T-helper 2 cell treated with Interferon-gamma antibody and Interleukin-4, amounts not matched to agents 5 μg/mL and 100 μg/mL, for 36 hours (primary cell): Measurements from ENCODE around the gene NBPF1.
"Not testable (repeated sequence)": the region's sequence is repeated elsewhere in the genome, so short reads cannot be mapped to it uniquely, and the experiment has no call there.

Experiments used
- DNase-seq: peaks from one replicate; pipeline ENCODE4 v3.0.0; 2021; ENCODE audit warnings: low spot score
- H3K27ac Mint-ChIP-seq: one replicate; pipeline ENCODE4 v1.8.0; 2021; ENCODE audit warnings: mild to moderate bottlenecking, mixed read lengths
- H3K27me3 Mint-ChIP-seq: one replicate; pipeline ENCODE4 v1.8.0; 2021; ENCODE audit warnings: low read depth, mixed read lengths
- H3K36me3 Mint-ChIP-seq: one replicate; pipeline ENCODE4 v1.8.0; 2021; ENCODE audit warnings: low read depth, mixed read lengths
- H3K4me1 Mint-ChIP-seq: one replicate; pipeline ENCODE4 v1.8.0; 2021; ENCODE audit warnings: low read depth, mixed read lengths
- H3K4me3 Mint-ChIP-seq: one replicate; pipeline ENCODE4 v1.8.0; 2022; ENCODE audit warnings: mild to moderate bottlenecking, moderate library complexity, mixed read lengths
- H3K9me3 Mint-ChIP-seq: one replicate; pipeline ENCODE4 v1.8.0; 2021; ENCODE audit warnings: mixed read lengths

Gene NBPF1

DNA sequence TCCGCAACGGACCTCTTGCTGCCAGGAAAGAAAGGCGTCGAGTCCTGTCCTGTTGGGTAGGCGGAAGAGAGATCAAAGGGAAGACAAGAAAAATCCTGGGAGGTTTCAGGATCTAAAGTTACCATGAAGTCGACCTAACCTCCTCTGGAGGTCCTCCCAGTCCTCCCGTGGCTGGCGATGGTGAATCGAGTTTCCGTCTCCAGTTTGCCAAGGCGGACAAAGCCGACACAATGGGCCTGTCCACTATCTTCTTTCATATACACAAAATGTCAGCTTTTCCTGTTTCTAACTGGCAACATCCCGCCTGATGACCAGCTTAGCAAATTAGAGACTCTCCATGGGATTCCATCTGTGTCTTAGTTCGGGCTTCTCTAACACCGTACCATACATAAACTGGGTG, 76.6 kb downstream of the NBPF1 start:
- H3K4me1 Mint-ChIP-seq, H3K4me3 Mint-ChIP-seq, DNase-seq, H3K9me3 Mint-ChIP-seq, H3K27ac Mint-ChIP-seq, H3K36me3 Mint-ChIP-seq: not testable (repeated sequence)
- H3K27me3 Mint-ChIP-seq: peaks cover 48% of the 10 kb centered on the region

- not testable (repeated sequence) for H3K36me3 Mint-ChIP-seq, H3K4me1 Mint-ChIP-seq, H3K4me3 Mint-ChIP-seq, H3K9me3 Mint-ChIP-seq, H3K27ac Mint-ChIP-seq, DNase-seq
- H3K27me3 Mint-ChIP-seq: peaks cover 46% of the 10 kb centered on the region
Observed at GRCh38 chr1:16535898-16536297, 77.5 kb downstream of the NBPF1 start.

DNA sequence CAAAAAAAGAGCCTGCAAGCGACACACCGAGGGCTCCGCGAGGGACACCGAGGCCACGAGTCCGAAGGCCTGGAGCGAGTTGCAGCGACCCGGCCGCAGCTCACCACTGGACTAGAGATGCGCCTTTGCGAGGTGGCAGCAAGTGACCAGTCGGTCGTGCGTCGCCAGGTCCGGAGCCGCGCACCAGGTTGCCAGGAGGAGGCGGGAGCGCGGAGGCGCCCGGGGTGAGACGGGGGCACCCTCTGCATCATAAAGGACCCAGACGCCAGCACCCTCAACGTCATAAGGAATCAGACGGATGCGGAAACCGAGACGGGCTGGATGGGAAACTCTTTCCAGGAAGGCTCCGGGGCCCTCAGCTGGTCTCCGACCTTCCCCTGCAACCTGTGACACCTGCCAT, 77.9 kb downstream of the NBPF1 start:
- H3K36me3 Mint-ChIP-seq, H3K4me3 Mint-ChIP-seq, H3K4me1 Mint-ChIP-seq, H3K9me3 Mint-ChIP-seq, DNase-seq, H3K27ac Mint-ChIP-seq: not testable (repeated sequence)
- H3K27me3 Mint-ChIP-seq: peaks cover 46% of the 10 kb centered on the region

GRCh38 chr1:16534829-16535456, 78.4 kb downstream of the NBPF1 start:
- H3K36me3 Mint-ChIP-seq, H3K27ac Mint-ChIP-seq, H3K9me3 Mint-ChIP-seq, DNase-seq, H3K4me1 Mint-ChIP-seq: not testable (repeated sequence)
- Mint-ChIP-seq H3K27me3 (peaks cover 49% of the 10 kb centered on the region), H3K4me3 (peak overlapping the region; percentile 63)

DNA sequence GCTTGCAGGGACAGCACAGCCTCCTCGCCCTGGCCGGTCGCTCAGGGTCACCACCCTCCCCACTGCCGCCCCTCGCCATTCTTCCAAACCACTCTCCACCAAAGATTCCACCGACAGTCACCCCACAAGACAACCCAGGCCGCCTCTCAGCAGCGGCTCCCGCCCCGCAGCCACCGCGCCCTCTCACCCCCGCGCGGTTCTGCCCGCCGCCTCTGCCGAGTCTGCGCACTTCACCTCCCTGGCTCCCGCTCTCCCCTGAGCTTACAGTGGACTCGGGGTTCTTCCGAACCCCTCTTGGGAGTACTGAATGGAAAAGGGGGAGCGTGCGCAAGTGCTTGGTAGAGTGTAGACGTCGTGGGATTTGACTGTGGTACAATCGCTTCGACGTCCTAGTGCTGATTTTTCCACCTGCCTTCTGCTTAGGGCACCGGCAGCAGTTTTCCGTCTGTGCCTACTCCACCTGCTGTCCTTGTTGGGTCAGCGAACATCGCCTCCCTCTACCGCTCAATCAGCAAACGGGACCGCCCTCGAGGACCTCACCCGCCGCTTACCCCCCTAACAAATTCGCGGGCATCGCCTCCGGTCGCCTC, 79.0 kb downstream of the NBPF1 start:
- H3K27ac Mint-ChIP-seq, DNase-seq, H3K9me3 Mint-ChIP-seq, H3K4me1 Mint-ChIP-seq, H3K36me3 Mint-ChIP-seq, H3K4me3 Mint-ChIP-seq: not testable (repeated sequence)
- peaks cover 49% of the 10 kb centered on the region for H3K27me3 Mint-ChIP-seq

DNA sequence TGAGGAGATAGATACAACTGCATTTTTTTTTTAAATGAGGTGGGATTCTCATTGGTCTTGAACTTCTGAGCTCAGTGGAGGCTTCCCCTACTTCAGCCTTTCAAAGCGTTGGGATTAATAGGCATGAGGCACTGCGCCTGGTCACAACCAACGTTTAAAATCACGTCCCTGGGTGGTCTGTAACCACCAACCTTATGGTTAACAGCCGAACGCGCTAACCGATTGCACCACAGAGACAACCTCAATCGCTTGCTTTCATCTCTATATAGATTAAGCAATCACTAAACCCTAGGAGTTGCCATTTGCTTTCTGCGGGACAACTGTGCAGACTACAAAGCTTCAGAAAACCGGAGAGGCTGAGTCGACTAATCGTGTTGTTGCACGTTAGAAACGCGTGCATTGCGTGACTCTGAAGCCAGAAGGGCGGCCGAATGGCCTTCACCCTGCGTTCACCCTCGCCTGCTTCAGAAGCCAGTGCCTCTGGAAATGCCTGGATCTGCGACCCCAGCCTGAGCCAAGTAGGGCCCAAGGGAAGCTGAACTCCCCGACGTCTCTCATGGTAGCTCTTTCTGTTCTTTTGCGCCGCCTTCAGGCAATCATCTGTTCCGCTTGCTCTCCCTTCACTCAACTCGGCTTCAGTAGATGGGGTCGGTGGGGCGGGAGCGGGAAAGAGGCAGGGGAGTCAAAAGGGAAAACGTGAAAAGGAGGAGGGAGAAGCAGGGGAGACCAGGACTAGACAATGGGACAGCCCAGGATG, 81.0 kb downstream of the NBPF1 start:
- not testable (repeated sequence) for DNase-seq, H3K4me3 Mint-ChIP-seq, H3K36me3 Mint-ChIP-seq, H3K9me3 Mint-ChIP-seq, H3K27ac Mint-ChIP-seq, H3K4me1 Mint-ChIP-seq
- peaks cover 56% of the 10 kb centered on the region for H3K27me3 Mint-ChIP-seq

GRCh38 chr1:16528338-16528737, 85.0 kb downstream of the NBPF1 start:
- peaks cover 58% of the 10 kb centered on the region for H3K27me3 Mint-ChIP-seq
- DNase-seq, H3K4me3 Mint-ChIP-seq, H3K4me1 Mint-ChIP-seq, H3K36me3 Mint-ChIP-seq, H3K9me3 Mint-ChIP-seq, H3K27ac Mint-ChIP-seq: not testable (repeated sequence)

DNA sequence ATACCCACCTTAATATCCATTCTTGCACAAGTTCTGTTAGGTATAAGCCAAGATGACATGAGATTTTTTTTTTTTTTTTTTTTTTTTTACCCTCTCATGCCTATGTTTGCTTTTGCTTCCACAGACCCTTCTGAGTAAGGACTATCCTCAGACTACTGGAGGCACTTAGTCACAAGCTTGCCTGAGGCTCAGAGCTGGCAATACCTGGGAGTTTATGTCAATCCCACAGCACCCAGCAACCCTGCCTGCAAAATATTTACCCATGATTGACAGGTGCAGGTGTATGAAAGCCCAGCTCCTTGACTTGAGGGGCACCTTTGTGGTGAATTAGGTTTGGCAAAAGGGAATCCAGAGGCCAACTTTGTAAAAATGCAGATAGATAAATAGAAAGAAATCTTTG, 87.6 kb downstream of the NBPF1 start:
- H3K27ac Mint-ChIP-seq, H3K4me1 Mint-ChIP-seq, H3K9me3 Mint-ChIP-seq, H3K4me3 Mint-ChIP-seq, DNase-seq, H3K36me3 Mint-ChIP-seq: not testable (repeated sequence)
- peaks cover 64% of the 10 kb centered on the region for H3K27me3 Mint-ChIP-seq

- H3K27me3 Mint-ChIP-seq: peaks cover 78% of the 10 kb centered on the region
- not testable (repeated sequence) for H3K4me3 Mint-ChIP-seq, DNase-seq, H3K36me3 Mint-ChIP-seq, H3K4me1 Mint-ChIP-seq, H3K27ac Mint-ChIP-seq, H3K9me3 Mint-ChIP-seq
Observed at GRCh38 chr1:16521679-16522078, 91.7 kb downstream of the NBPF1 start.

DNA sequence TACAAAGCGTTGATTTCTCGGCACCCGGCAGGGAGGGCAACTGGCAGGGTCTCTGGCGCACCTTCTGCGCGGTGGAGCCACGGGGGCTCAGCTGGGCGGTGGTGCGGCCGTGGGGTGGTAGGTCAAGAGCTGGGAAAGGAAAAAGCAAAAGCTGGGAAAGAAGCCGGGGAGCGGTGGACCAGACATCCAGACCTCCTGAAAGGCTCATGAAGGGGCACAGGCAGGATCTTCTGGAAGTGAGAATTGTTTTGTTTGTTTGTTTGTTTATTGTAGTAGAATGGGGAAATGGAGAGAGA, 92.1 kb downstream of the NBPF1 start:
- no peak for DNase-seq

GRCh38 chr1:16520435-16521287, 92.7 kb downstream of the NBPF1 start:
- H3K4me3 Mint-ChIP-seq, H3K27ac Mint-ChIP-seq, H3K36me3 Mint-ChIP-seq, H3K9me3 Mint-ChIP-seq, H3K4me1 Mint-ChIP-seq, DNase-seq: not testable (repeated sequence)
- peaks cover 70% of the 10 kb centered on the region for H3K27me3 Mint-ChIP-seq

More for the DNA sequence above, 92.1 kb downstream of the NBPF1 start:
- H3K9me3 Mint-ChIP-seq: no peaks in the 10 kb centered on the region
- no peaks in the 10 kb centered on the region for H3K4me1 Mint-ChIP-seq
- H3K27ac Mint-ChIP-seq: no peak overlapping the region
- no peak overlapping the region for H3K4me3 Mint-ChIP-seq
- H3K27me3 Mint-ChIP-seq: peaks cover 75% of the 10 kb centered on the region
- H3K36me3 Mint-ChIP-seq: no peaks in the 10 kb centered on the region

DNA sequence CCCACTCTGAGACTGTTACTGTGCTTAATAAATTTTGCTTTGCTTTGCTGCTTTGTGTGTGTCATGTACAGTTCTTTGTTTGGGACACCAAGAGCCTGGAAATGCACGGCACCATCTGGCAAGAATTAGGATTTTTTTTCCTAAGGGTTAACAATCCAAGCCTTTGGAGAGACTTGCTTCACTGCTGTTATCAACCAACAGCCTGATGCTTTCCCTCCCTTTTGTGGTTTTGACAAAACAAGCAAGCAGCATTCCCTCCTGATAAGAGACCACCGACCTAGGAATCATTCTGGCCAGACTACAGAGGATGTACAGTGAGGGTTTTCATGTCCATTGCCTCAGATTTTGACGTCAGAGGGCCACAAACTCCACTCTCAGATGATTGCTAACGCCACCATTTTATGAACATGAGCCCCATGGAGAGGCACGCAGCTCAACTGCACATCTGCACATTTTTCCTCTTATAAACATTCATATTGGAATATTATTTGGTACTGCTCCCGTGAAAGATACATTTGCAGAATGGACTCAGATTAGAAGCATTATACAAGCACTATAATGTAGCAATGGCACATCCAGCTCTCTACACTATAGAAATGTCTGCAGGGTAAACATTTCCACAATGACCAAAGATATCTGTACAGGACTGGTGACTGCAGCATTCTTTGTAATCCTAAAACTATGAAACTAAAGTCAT, 94.0 kb downstream of the NBPF1 start:
- DNase-seq, H3K4me1 Mint-ChIP-seq, H3K27ac Mint-ChIP-seq, H3K4me3 Mint-ChIP-seq, H3K9me3 Mint-ChIP-seq, H3K36me3 Mint-ChIP-seq: not testable (repeated sequence)
- peaks cover 59% of the 10 kb centered on the region for H3K27me3 Mint-ChIP-seq

DNA sequence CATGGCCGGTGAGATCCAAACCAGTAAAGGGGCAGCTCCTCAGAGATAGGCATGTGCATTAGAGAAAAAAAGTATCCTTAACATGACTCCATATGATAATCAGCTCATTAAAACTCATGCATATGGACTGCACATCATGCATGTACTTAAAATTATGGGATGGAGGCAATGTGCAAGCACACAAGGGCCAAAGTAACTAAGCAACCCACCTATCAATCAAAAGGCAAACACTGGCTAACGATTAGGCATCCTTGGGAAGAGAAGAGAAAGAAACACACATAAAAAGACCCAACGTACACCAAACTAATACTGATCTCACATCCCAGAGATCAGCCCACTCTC, 94.5 kb downstream of the NBPF1 start:
- H3K4me3 Mint-ChIP-seq, H3K27ac Mint-ChIP-seq, DNase-seq, H3K9me3 Mint-ChIP-seq, H3K4me1 Mint-ChIP-seq, H3K36me3 Mint-ChIP-seq: not testable (repeated sequence)
- peaks cover 55% of the 10 kb centered on the region for H3K27me3 Mint-ChIP-seq
